Body of pancreas (tissue), 4 donors: Measurements from ENCODE around the gene PLVAP. TPM values are rescaled to one million over a fixed set of nuclear protein-coding genes. Genes with fewer than 3 reads are reported as not detected.
"Not testable (repeated sequence)": the region's sequence is repeated elsewhere in the genome, so short reads cannot be mapped to it uniquely, and the experiment has no call there.

Experiments used
- ATAC-seq: fragments of 150-250 bp; one replicate; pipeline ENCODE4 v1.9.1; 2016
- DNase-seq, 4 donors: peaks; one replicate each; pipeline ENCODE4 v3.0.0-alpha.2; 2019
- H3K27ac ChIP-seq, 4 donors: fragments of 200-600 bp; sonication (generic); 1 replicate in 3 of 4; 2 replicates in 1 of 4; pipeline versions ENCODE4 v1.5.1 to v1.6.1; 2016 to 2019; ENCODE audit warnings: mild to moderate bottlenecking in 1 of 4, mixed read lengths in 1 of 4, moderate library complexity in 1 of 4
- H3K27me3 ChIP-seq, 2 donors: fragments of 200-600 bp; sonication (generic); one replicate each; pipeline ENCODE4 v1.6.0; 2016; ENCODE audit warnings: mild to moderate bottlenecking in 1 of 2
- H3K36me3 ChIP-seq, 2 donors: fragments of 200-600 bp; sonication (generic); replicated peaks in 1 of 2; 2 replicates each; pipeline ENCODE4 v1.5.1; 2016; ENCODE audit warnings: low read depth in 2 of 2; ENCODE audit not compliant: insufficient read depth in 1 of 2
- H3K4me1 ChIP-seq: fragments of 200-600 bp; sonication (generic); one replicate; pipeline ENCODE4 v1.6.0; 2016
- H3K4me3 ChIP-seq, 2 donors: fragments of 200-600 bp; sonication (generic); 1 replicate in 1 of 2; 2 replicates in 1 of 2; pipeline ENCODE4 v1.5.1; 2016 to 2019
- H3K9me3 ChIP-seq, 3 donors: fragments of 200-600 bp; sonication (generic); 1 replicate in 2 of 3; 2 replicates in 1 of 3; pipeline ENCODE4 v1.5.1; 2016
- CTCF ChIP-seq, 7 experiments: fragments of 450-650 bp in 4 of 7; fragments of 200-600 bp in 3 of 7; sonication (generic) in 3 of 7; IDR thresholded peaks; one replicate each; pipeline ENCODE4 v1.5.1; 2016 to 2019; ENCODE audit warnings: antibody characterized with exemption in 7 of 7
- POLR2A ChIP-seq, 3 donors: fragments of 450-650 bp; IDR thresholded peaks; one replicate each; pipeline ENCODE4 v1.6.1; 2016; ENCODE audit warnings: antibody characterized with exemption in 3 of 3, mild to moderate bottlenecking in 2 of 3
- WGBS, 2 donors: methylation state at CpG; one replicate each; pipeline ENCODE4 v1.1.5; 2017; 5-methylcytosine and 5-hydroxymethylcytosine counted together
- intact Hi-C: fragments of 100-400 bp; cut with DNase I; formaldehyde crosslinking; loops from one replicate; pipeline ENCODE4 v1.15.1; 2023
- total RNA-seq, 2 donors: library from RNA; depleted of rRNA; stranded (reverse); fragments of >200 nt; gene quantifications; one replicate each; pipeline ENCODE4 v1.1.0, GENCODE V29; 2016

PLVAP gene
- total RNA-seq, 2 donors from 2014 or later: 37.9 to 49.8 TPM

- DNase-seq: no peak
- Histone ChIP-seq H3K27ac (no peak overlapping the region), H3K36me3 (no peaks in the 10 kb centered on the region), H3K9me3 (no peaks in the 10 kb centered on the region), H3K4me3 (no peak overlapping the region), H3K27me3 (no peaks in the 10 kb centered on the region), H3K4me1 (peaks cover 8% of the 10 kb centered on the region)
- 25% methylated on average over 14 of the region's 14 CpGs; no CpG with 5 or more reads in 1 of the 2 donors for WGBS, 2 donors
- ATAC-seq: no peak
- intact Hi-C loops: no loop called here
- no peak for TF ChIP-seq CTCF (IDR thresholded peaks at IDR 0.05)
- TF ChIP-seq POLR2A (IDR thresholded peaks at IDR 0.05): no peak
Observed at GRCh38 chr19:17379221-17379631, 2.1 kb upstream of the PLVAP start.

GRCh38 chr19:17378271-17378670 is 1.1 kb upstream of the PLVAP start:
- intact Hi-C loops: no loop called here
- DNase-seq (no peak), ATAC-seq (no peak)
- H3K27me3 ChIP-seq: no peaks in the 10 kb centered on the region
- H3K36me3 ChIP-seq: no peaks in the 10 kb centered on the region
- H3K4me3 ChIP-seq: no peak overlapping the region
- WGBS, 2 donors: 58 to 63% methylated on average over 12 to 13 of the region's 13 CpGs
- no peak for TF ChIP-seq POLR2A (IDR thresholded peaks at IDR 0.05)
- no peak for TF ChIP-seq CTCF (IDR thresholded peaks at IDR 0.05)
- no peaks in the 10 kb centered on the region for H3K9me3 ChIP-seq
- H3K27ac ChIP-seq: peak overlapping the region in 1 of 4 donors; percentile 30
- H3K4me1 ChIP-seq: peaks cover 8% of the 10 kb centered on the region

- intact Hi-C loops: no loop called here
- Histone ChIP-seq H3K4me3 (no peak overlapping the region), H3K36me3 (no peaks in the 10 kb centered on the region), H3K27me3 (no peaks in the 10 kb centered on the region), H3K9me3 (no peaks in the 10 kb centered on the region), H3K27ac (no peak overlapping the region), H3K4me1 (no peaks in the 10 kb centered on the region)
- ATAC-seq (no peak), DNase-seq (peak in 1 of 4 donors; percentile 44)
- TF ChIP-seq CTCF (IDR thresholded peaks at IDR 0.05) (no peak), POLR2A (IDR thresholded peaks at IDR 0.05) (no peak)
- WGBS, 2 donors: 37 to 39% methylated on average over 8 of the region's 8 CpGs
Observed at GRCh38 chr19:17370026-17370587, 7.0 kb downstream of the PLVAP start.

- Histone ChIP-seq H3K9me3 (no peaks in the 10 kb centered on the region), H3K4me1 (no peaks in the 10 kb centered on the region), H3K27me3 (no peaks in the 10 kb centered on the region), H3K27ac (no peak overlapping the region), H3K36me3 (no peaks in the 10 kb centered on the region), H3K4me3 (no peak overlapping the region)
- 80 to 88% methylated on average over 8 to 22 of the region's 22 CpGs for WGBS, 2 donors
- intact Hi-C loops: no loop called here
- ATAC-seq (no peak), DNase-seq (no peak)
- TF ChIP-seq CTCF (IDR thresholded peaks at IDR 0.05) (no peak), POLR2A (IDR thresholded peaks at IDR 0.05) (no peak)
Observed at GRCh38 chr19:17365361-17365760, 11.8 kb downstream of the PLVAP start.

- H3K27ac ChIP-seq: not testable (repeated sequence)
- 80 to 86% methylated on average over 20 of the region's 20 CpGs for WGBS, 2 donors
Observed at GRCh38 chr19:17363852-17364605, 13.1 kb downstream of the PLVAP start.

More at GRCh38 chr19:17363852-17364605, 13.1 kb downstream of the PLVAP start:
- H3K4me1 ChIP-seq, intact Hi-C loops, DNase-seq, H3K27me3 ChIP-seq, H3K4me3 ChIP-seq, H3K9me3 ChIP-seq, H3K36me3 ChIP-seq, ATAC-seq: not testable (repeated sequence)
